Fibroblast of the conjunctiva (primary cell): Measurements from ENCODE around the gene OR56B4.
"Not testable (repeated sequence)": the region's sequence is repeated elsewhere in the genome, so short reads cannot be mapped to it uniquely, and the experiment has no call there.

Source experiments
- DNase-seq: peaks from one replicate; pipeline ENCODE4 v3.0.0-alpha.2; 2010; ENCODE audit warnings: low read depth

Gene OR56B4

GRCh38 chr11:6107384-6107783 lies at the start of gene OR56B4:
Gene OR56B4 (plus strand): TSS chr11:6107684. CDS start chr11:6107779, 95 bp downstream.
- not testable (repeated sequence) for DNase-seq

DNA sequence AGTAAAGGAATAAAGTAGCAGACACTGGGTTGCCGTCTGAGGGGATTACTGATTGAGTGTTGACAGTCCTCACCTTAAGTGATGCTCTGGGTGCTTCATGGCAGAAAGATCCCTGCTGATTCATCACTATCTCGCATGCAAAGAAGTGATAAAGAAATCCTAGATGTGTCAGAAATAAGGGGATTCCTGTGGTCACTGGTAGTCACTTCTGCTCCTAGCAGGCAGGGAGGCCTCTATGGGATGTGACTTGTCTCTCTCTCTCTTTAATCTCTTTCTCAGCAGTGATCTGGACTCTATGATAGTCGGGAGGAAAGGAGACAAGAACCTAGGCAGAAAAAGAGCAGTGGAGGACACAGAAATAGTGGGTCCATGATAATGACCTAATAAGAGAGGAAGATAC lies 46.0 kb upstream of the OR56B4 start:
- no peak for DNase-seq

DNA sequence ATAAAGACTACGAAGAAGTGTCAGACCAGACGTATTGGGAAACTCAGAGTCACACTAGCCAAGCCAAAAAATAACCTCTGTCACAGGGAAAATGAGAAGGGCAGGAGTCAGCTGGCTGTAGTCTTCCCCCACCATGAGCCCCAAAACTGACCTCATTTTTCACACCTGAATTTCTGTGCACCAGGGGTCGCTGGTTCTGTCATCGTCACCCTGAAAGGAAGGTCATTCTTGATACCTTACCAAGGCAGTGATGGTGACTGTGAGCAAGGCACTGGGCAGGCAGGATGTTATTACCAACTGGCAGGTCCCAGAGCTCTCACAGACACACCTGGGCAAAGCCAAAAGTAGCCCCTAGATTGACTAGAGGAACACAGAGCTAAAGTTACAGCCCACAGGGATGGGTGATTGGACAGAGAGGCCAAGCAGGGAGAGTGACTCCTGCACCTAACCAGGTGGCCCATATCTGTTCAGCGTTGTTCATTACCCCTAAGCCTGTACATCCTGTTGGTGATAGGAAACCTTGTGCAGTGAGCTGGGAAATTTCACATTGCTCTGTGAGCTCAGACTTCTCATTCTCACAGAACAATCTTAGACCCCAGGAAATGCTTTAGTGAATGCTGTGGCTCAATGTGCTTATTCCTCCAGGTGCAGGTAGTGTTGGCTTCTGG lies 44.7 kb upstream of the OR56B4 start:
- no peak for DNase-seq

DNA sequence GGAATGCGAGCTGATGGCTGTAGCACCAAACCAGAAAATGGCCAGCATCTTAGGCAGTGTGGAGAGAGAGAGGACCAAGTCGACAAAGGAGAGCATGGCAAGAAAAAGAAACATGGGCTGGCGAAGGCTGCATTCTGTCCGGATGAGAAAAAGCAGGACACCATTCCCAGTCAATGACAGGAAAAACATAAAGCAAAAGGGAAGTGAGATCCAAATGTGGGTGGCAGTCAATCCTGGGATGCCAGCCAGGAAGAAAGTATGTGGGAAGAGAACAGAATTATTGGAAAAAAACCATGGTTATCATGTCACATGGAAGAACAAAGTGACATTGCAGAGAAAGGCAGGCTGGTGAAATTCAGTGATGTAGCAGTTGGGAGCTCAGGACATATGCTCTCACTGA lies 40.0 kb upstream of the OR56B4 start:
- no peak for DNase-seq

- DNase-seq, result not testable (repeated sequence)
Measured at GRCh38 chr11:6076443-6076842, 31.0 kb upstream of the OR56B4 start.

DNA sequence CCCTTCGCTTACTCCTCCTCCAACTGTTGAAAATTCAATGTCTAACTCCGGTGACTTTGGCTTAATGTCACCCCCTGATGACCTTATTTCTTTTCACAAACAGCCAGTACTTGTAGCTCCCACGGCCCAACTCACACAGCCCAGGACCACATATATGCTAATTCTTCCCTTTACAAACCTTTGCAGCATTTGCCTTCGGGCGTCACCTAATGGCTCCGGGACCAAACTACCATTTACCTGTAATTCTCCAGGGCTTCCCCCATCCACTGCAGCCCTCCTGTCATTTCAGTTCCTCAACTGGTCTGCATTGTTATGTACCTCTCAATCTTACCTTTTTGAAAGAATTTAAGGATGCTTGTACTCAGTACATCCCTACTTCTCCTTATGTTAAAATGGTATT lies 29.8 kb upstream of the OR56B4 start:
- DNase-seq, result no peak

DNA sequence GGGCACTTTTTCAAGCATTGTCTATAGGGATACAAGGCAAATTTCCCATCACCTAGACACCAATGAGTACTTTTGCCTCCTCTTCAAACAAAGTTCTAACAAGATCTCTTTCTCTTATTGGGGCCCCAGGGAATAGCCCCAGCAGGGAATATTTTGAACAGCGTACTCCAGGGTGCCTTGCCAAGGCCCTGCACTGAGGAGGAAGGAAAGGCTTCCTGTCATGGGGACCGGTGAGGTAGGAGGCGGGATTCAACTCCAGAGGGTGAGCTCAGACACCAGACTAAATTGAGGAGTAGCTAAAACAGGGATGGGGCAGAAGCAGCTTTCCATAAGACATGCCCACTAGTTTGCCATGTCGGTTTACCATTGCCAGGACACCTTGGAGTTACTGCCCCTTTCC lies 28.0 kb upstream of the OR56B4 start:
- no peak for DNase-seq

DNA sequence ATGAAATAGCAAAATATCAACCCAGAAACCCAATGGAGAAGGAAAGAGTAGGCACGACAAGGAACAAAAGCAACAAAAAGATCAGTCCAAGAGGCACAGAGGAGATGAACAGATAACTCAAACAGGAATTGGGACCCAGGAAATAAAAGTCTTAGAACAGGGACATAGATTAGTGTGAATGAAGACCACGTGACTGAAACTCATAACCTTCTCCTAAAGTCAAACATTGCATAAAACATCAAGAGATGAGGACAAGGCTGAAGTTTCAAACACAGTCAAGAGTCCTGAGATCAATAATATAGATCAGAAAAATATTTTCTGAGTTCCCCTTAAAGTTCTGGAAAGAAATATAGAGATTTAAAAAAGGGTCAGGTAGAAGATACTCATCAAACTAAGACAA lies 24.4 kb upstream of the OR56B4 start:
- no peak for DNase-seq

DNA sequence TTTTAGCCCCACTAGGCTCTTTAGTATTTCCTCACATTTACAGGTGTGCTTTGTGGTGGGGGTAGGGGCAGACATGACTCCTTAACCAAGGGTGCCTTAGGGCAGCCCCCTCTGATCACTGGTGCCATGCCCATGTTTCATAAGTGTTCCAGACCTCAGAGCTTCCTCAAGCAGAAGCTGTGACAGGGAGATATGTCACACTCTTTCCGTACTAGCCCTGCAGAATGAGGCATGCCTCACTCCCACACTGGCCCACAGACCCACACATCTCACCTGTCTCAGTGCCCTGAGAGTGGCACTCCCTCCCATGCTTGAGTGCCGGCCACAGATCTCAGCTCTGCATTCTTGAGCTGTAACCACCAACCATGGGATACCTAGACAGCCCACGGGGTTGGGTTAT lies 22.9 kb upstream of the OR56B4 start:
- no peak for DNase-seq

- DNase-seq, result no peak
Measured at GRCh38 chr11:6094186-6094585, 13.3 kb upstream of the OR56B4 start.

GRCh38 chr11:6095798-6096197 lies 11.7 kb upstream of the OR56B4 start:
- no peak for DNase-seq

DNA sequence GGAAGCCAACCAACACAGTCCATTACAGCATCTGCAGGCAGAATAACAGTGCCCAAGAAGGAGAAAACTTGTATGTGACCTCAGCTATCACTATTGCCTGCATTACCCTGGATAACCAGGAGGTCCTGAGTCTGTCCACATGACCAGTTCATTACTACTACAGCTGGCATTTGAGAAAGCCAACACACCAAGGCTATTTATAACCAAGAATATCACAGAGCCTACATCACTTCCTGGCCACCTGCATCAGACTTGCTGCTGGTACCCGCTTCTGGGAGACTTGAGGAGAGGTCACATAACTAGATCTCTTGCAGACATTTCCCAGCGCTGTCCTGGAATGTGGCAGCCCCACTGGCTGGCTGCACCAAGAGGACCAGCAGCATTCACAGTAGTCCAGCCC lies 11.1 kb upstream of the OR56B4 start:
- DNase-seq, result no peak

DNA sequence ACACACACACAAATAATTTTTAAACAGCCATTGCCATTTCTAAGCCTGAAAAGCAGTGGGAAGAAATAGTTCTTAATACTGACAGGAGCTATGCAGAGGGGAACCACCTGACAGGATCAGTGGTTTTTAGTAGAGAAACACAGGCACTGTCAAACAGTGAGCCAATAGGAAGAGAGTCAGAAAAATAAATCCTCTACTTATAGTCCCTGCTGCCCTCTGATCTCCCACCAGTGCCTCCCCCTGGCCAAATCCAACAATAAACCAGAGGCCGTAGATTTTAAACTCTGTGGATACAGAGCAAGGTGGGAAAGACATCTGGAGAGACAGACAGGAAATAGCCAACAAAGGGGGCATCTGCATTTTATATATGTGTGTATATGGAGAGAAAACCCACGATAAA lies 7.9 kb upstream of the OR56B4 start:
- DNase-seq, result no peak

DNA sequence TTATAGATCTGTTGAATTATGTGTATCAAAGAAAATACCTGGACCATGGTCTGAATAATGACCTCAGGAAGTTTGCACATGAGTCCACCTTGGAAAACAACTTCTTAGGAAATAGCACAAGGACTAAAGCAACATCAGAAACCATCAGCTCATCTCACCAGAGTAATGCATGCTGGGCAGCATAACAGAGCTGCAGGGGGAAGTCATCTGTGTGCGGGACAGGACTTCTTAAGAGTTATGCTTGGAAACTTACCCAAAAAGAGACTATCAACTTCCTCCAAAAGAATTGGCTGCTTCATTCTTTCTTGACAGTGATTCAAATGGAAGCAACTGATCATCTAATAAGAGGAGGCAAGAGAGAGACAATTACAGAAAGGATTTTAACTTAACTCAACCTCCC lies 2.5 kb downstream of the OR56B4 start:
- DNase-seq, result no peak

- DNase-seq, result no peak
Measured at GRCh38 chr11:6111673-6112072, 4.2 kb downstream of the OR56B4 start.

DNA sequence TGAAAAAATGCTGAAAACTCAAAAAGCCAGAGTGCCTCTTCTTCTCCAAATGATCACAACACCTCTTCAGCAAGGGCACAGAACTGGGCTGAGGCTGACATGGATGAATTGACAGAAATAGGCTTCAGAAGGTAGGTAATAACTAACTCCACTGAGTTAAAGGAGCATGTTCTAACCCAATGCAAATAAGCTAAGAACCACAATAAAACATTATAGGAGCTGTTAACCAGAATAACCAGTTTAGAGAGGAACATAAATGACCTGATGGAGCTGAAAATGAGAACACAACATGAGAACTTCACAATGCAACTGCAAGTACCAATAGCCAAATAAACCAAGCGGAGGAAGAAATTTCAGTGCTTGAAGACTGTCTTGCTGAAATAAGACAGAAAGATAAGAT lies 9.2 kb downstream of the OR56B4 start:
- DNase-seq, result no peak

- no peak for DNase-seq
Measured at GRCh38 chr11:6124245-6124644, 16.8 kb downstream of the OR56B4 start.

DNA sequence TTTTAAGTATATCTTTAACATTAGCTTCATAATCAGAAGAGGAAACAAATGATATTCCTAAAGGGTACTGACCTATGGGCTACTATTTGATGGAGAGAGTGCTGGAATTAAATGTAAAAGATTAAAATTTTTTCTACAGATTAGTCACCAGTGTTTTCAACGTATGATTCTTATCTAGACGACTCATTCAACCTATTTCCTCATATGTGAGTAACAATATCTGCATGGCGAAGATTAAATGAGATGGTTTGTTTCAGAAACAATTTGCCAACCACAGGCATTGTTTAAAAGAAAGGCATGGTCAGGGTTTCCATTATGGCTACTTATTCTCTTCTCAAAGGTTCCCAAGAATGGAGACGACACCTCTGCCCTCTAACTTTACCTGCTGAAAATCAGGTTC lies 20.4 kb downstream of the OR56B4 start:
- DNase-seq, result no peak

- no peak for DNase-seq
Measured at GRCh38 chr11:6129011-6129410, 21.5 kb downstream of the OR56B4 start.

DNA sequence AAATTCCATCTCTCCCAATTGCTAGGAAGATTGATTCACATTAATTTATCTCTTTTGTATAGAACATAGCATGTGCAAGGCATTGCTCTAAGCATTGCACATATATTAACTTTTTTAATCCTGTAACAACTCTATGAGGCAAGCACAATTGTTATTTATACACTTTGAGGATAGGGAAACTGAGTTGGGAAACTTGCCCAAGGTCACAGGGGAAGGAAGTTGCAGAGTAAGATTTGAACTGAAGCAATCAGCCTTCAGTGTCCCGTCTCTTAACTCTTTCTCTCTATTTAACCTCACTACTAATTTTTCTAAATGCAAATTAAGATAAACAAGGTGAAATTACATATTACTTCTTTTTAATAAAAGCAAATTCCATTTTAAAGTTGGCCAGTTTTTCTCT lies 22.2 kb downstream of the OR56B4 start:
- DNase-seq, result no peak

- DNase-seq, result no peak
Measured at GRCh38 chr11:6132431-6132830, 24.9 kb downstream of the OR56B4 start.

DNA sequence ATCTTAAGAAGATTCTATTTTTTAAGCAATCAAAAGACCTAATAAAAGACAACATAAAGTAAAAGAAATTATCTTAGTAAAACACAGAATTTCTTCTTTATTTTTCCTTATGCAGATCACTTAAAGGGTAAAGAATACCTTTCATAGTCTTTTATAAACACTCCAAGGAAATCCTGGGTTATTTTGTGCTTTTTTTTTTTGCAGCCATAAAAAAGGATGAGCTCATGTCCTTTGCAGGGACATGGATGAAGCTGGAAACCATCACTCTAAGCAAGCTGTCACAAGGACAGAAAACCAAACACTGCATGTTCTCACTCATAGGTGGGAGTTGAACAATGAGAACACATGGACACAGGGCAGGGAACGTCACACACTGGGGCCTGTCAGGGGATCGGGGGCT lies 28.5 kb downstream of the OR56B4 start:
- not testable (repeated sequence) for DNase-seq

GRCh38 chr11:6142936-6143335 lies 35.5 kb downstream of the OR56B4 start:
- no peak for DNase-seq

DNA sequence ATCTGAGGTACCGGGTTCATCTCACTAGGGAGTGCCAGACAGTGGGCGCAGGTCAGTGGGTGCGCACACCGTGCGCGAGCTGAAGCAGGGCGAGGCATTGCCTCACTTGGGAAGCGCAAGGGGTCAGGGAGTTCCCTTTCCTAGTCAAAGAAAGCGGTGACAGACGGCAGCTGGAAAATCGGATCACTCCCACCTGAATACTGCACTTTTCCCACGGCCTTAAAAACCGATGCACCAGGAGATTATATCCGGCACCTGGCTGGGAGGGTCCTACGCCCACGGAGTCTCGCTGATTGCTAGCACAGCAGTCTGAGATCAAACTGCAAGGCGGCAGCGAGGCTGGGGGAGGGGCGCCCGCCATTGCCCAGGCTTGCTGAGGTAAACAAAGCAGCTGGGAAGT lies 36.3 kb downstream of the OR56B4 start:
- not testable (repeated sequence) for DNase-seq

DNA sequence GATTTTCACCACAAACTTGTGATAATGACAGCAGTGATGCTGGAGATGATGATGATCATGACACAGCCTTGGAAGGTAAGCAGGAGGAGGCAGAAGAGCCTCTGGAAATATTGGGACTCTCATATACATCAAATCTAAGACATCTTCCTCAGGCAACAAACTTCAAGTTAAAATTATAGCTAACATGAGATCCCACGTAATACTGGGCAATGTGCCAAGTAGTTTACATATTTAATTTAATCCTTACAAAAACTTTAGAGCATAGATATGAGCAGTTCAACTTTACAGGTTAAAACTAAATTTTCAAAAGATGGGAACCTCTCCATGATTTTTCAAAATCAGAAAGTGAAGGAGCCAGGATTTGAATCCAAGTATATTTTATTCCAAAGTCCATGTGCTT lies 43.6 kb downstream of the OR56B4 start:
- no peak for DNase-seq
